HG02610 (cell line): ENCODE data around the gene MEIS3.

Source experiments
- ATAC-seq: cut with Tn5 transposase; IDR thresholded peaks from one replicate; pipeline ENCODE4 v1.9.1; 2021; ENCODE audit warnings: mild to moderate bottlenecking, moderate library complexity; ENCODE audit not compliant: unreplicated experiment

The MEIS3 gene

DNA sequence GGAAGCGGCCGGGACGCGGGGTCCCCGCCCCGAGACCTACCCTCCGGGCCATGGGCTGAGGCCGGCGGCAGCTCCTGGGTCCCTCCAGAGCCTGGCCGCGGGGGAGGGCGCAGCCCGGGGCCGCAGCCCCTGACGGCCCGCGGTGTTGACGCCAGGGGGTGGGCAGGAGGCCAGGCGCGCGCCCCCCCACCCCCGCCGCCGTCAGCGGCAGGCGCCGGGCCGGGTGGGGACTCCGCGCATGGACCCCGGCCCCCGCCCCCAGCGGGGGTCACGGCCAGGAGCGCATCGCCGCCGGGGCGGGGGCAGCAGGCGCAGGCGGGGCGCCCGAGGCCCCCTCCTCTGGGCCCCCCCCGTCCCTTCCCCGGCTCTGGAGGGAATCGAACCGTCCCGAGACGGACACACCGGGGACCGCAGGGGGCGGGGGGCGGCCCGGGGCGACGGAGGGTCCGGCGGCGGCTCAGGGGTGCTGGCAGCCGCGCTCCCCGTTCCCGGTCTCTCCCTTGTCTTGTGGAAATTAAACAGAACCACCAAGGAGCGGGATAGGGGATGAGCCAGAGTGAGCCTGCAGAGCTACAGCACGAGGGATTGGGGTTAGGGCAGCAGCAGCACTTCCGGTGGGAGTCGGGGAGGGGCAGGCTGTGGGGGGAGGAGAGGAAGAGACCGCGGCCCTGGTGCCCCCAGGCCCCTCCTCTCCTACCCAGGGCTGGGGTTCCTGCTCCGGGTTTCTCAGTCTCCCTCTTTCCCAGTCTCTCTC is at the start of gene MEIS3:
Gene MEIS3 (minus strand): TSS at position 498 of the 754 bp plus-strand sequence. CDS start 446 bp downstream, at position 52.
- ATAC-seq, result no peak

- no peak for ATAC-seq
Observed at GRCh38 chr19:47467914-47468313, 48.6 kb upstream of the MEIS3 start.

DNA sequence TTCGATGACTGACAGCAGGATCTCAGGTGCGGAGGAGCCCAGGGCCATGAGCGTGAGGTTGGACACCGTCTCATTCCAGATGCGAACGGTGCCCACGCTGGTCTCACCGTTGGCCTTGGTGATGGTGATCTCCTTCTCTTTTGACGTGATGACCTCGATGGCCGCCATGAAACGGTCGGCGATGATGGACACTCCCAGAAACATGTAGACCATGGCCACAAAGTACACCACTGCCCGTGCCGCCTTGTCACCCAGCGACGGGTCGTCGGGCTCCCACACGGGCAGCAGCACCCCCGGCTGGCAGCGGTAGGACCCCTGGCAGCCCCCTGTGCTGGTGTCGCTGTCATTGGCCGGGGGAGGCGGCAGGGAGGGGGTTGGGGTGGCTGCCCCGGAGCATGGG is 46.6 kb upstream of the MEIS3 start:
- no peak for ATAC-seq

- ATAC-seq, result no peak
Observed at GRCh38 chr19:47464675-47465419, 45.5 kb upstream of the MEIS3 start.

DNA sequence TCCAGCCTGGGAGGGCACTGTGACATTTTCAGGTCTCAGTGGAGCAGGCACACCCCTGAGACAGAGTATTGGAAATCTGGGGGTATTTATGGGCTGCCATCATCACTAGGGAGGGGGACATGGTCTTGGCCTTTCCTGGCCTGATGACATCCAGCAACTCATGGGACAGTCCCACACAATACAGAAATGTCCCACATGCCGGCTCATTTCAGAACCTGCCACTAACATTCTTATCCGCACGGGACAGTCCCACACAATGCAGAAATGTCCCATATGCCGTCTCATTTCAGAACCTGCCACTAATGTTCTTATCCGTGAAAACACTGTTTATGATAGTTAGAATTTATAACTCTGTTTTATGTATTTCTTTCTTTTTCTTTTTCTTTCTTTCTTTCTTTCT is 42.5 kb upstream of the MEIS3 start:
- ATAC-seq, result no peak

DNA sequence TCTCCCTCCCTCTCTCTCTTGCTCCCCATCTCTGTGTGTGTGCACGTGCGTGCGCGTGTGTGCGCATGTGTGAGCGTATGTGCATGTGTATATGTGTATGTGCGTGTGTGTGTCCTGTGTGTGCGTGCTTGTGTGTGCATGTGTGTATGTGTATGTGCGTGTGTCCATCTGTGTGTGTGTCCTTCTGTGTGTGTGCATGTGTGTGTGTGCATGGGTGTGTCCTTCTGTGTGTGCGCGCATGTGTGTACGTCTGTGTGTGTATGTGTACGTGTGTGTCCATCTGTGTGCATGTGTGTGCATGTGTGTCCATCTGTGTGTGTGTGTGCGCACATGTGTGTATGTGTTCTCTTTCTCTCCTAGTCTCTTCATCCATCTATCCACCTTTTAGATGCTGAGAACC is 40.1 kb upstream of the MEIS3 start:
- no peak for ATAC-seq

DNA sequence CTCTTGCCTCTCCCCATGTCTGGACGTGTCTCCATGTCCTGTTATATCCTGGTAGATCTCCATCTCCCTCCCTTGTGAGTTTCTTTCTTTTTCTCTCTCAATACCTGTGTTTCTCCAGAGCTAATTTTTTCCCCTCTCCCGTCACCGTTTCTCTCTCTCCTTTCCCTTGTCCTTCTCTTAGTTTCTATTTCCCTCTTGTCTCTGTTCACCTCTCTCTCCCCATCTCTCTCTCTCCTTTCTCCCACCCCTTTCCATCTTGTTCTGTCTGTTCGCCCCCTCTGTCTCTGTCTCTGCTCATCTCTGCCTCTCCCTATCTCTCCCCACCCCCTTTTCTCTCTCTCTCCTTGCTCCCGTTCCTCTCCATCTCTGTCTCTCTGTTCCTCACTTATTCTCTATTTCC is 39.3 kb upstream of the MEIS3 start:
- ATAC-seq, result no peak

DNA sequence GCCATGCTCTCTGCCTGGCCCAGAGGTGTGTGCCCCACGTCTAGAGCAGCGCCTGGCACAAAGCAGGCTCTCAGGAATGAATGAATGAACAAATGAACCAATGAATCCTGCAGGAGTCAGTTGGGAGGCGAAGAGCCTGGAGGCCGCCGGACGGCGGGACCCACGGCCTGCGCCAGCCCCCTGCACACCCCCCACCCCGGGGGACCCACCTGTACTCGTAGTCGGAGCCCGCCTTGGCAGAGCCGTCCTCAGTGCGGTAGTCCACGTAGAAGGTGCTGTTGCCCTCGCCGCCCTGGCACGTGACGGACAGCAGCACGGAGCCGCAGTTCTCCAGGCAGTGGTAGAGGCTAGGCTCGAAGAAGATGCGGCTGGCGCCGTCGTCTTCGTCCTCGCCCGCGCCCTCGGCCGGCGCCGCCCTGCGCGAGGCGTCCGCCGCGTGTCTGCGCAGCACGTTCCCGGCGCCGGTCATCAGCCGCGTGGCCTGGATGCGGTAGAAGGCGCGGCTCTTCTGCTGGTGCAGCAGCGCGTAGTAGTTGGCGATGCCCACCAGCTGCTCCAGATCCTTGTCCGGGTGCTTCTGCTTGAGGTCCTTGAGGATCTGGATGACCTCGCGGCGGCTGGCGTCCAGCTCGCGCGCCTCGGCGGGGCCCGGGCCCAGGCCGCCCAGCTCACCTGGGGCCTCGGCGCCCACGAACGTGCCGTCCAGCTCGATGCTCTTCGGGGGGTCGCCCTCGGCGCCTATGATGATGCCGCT is 37.6 kb upstream of the MEIS3 start:
- no peak for ATAC-seq

- no peak for ATAC-seq
Observed at GRCh38 chr19:47450478-47450877, 31.2 kb upstream of the MEIS3 start.

GRCh38 chr19:47448360-47448727 is 29.0 kb upstream of the MEIS3 start:
- no peak for ATAC-seq

DNA sequence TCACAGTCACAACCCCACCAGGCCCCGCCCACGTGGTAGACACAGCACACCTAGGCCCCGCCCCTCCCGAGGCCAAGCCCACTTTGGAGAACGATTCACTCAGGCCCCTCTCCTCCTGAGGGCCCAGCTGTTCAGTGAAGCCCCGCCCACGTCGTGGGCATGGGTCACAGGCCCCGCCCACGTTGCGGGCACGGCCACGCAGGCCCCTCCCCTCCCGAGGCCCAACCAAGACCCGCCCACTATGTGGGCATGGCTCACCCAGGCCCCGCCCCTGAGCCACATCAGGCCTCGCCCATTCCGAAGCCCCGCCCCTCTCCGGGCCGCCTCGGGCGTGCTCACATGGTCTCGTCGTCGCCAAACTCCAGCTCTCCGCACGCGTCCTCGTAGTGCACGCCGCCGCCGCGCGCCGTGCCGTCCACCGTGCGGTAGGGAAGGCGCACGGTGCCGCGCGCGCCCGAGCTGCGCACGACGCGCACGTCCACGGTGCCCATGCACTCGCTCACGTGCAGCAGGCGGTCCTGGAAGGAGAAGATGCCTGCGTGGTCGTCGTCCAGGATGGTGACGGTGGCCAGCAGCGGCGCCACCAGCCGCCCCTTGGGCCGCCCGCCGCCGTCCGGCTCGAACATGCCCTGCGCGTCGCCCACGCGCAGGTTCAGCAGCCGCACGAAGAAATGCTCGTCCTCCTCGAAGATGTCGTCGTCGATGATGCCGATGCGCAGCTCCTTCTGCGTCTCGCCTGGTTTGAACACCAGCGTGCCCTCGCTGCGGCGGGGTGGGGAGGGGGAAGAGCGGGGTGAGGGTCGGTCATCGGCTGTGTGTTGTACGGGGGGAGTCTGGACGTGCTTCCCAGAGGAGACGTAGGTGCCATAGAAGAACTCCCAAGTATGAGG is 28.4 kb upstream of the MEIS3 start:
- ATAC-seq, result no peak

DNA sequence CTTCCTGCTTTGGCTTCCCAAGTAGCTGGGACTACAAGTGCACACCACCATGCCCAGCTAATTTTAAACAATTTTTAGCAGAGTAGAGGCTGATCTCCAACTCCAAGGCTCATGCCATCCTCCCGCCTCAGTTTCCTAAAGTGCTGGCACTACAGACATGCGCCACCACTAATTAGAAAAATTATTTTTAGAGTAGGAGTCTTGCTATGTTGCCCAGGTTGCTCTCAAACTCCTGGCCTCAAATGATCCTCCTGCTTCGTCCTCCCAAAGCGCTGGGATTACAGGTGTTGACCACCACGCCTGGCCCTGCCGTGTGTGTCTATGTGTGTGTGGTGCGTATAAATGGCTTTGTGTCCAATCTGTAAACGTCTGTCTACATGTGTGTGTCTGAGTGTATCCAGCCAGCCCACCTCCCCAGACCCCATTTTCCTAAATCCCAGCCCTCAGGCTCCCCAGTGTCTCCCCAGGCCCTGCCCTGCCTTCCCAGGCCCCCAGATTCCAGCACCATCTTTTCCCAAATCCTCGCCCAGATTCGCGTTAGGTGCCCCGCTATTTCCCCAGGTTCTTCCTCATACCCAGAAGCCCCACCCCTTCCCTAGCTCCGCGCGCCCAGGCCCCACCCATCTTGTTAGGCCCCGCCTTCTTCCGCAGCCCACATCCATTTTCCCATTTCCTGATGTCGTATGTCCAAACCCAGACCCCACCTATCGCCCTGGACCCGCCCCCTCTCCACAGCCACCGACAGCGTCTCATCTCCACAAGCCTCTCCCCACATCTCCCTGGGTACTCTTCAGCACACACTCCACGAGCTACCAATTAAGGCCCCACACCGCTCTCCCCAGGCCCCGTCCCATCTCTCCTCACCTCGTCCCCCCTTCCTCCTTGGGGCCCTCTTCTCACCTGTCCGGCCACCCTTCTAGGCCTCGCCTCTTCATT is 27.5 kb upstream of the MEIS3 start:
- no peak for ATAC-seq

GRCh38 chr19:47445937-47446402 is 26.6 kb upstream of the MEIS3 start:
- ATAC-seq, result no peak

GRCh38 chr19:47445527-47445926 is 26.2 kb upstream of the MEIS3 start:
- ATAC-seq, result no peak

DNA sequence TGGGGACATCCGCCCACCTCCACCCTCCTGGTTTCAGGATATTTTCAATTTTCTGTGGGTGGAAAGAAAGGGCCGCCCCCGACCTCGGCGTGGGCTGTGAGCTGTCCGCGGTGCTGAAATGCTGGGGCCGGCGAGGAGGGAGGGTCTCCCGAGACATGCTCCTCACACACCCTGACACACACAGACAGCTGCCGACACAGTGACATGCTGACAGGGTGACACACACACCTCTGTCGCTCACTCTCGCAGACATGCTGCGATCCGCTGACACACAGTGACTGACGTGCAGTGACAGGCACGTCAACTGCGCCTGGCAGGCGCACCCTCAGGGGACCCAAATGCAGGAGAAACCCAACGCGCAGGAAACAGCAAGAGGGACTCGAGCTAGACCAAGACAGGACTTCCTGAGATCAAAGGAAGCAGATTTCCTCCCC is 25.1 kb upstream of the MEIS3 start:
- no peak for ATAC-seq

GRCh38 chr19:47443331-47443730 is 24.0 kb upstream of the MEIS3 start:
- no peak for ATAC-seq

- no peak for ATAC-seq
Observed at GRCh38 chr19:47438793-47439220, 19.5 kb upstream of the MEIS3 start.

GRCh38 chr19:47437500-47437899 is 18.2 kb upstream of the MEIS3 start:
- no peak for ATAC-seq

DNA sequence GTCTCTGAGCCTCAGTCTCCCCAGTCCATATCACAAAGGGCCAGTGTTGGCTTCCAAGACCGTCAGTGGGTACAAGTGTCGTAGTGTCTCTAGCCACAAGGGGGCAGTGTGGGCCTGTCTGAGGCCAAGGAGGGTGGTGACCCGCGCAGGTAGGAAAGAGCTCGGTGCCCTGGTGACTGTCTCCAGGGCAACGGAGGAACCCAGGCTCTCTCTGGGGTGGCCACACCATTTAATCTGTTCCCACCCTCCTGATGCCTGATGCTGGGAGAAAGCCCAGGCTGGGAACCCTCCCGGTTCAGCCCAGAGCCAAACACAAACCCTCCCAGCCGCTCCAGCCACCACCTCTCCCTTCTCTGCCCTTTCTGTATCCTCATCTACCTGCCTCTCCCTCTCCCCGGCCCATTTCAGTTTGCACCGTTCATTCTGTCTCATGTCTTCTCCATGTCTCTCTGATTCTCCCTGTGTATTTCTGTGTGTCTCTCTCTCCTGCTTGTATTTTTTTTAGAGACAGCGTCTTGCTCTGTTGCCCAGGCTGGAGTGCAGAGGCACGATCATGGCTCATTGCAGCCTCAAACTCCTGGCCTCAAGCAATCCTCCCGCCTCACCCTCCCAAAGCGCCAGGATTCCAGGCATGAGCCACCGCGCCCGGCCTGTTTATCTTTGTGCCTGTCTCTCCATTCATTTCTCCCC is 17.5 kb upstream of the MEIS3 start:
- no peak for ATAC-seq
